GM19193 (cell line): Measurements from ENCODE around the gene TSPAN9.

Experiments
- POLR2A ChIP-seq: IDR thresholded peaks from 4 replicates; pipeline ENCODE4 v1.6.1; 2011; ENCODE audit not compliant: insufficient read depth, insufficient read length; ENCODE audit errors: extremely low read depth

TSPAN9 gene

GRCh38 chr12:3321881-3322280, 244.7 kb downstream of the TSPAN9 start:
- TF ChIP-seq POLR2A, result no peak

GRCh38 chr12:3323002-3323685, 246.0 kb downstream of the TSPAN9 start:
- TF ChIP-seq POLR2A, result no peak

- no peak for TF ChIP-seq POLR2A
Observed at GRCh38 chr12:3325736-3326135, 248.6 kb downstream of the TSPAN9 start.

DNA sequence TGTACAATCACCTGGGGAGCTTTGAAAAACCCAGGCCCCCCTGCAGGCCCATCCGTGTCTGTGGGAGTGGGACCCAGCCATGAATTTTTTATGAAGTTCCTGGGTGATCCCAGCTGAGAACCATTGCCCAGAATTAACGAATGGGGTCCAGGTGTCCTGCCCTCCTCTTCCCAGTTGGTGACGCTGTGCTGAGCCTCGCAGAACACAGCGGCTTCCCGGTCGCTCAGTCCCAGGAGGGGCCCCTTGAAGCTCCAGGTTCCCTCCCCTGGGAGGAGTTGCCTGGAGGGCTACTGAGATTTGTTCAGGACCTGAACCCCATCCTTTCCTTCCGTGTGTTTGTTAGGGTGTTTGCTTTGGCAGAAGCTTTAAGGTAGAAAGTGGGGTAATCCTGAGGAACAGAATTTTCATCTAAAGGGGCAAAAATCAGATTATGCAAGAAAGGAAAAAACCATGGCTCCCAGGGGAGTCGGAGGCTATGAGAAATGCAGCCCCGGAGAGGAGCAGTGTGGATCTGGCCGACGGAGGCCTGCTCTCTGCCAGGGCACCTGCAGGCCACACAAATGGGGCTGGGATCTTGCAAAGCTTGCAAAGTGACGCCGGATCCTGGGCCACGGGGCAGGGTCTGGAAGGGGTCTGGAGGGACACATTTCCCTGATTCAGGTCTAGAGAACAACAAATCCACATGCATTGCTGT, 249.1 kb downstream of the TSPAN9 start:
- TF ChIP-seq POLR2A, result no peak

- TF ChIP-seq POLR2A, result no peak
Observed at GRCh38 chr12:3326850-3327780, 249.9 kb downstream of the TSPAN9 start.

DNA sequence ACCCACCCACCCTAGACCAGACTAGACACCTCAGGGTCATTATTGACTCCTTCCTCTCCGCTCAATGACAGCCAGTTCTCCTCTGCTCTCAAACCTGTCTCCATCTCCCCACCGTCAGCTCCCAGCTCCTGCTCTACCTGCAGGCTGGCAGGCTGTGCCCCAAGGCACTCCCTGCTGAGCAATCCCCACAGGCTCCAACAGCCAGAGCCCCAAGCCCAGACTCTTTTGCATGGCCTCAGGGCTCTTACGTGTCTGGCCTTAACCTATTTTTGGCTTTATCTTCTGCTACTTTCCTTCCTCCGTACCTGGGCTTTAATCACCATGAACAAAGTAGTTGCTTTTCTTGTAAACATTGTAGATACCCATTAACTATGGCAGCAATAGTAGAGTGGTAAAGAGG, 250.9 kb downstream of the TSPAN9 start:
- no peak for TF ChIP-seq POLR2A

- TF ChIP-seq POLR2A, result no peak
Observed at GRCh38 chr12:3328571-3328970, 251.4 kb downstream of the TSPAN9 start.

GRCh38 chr12:3329361-3329760, 252.2 kb downstream of the TSPAN9 start:
- no peak for TF ChIP-seq POLR2A

DNA sequence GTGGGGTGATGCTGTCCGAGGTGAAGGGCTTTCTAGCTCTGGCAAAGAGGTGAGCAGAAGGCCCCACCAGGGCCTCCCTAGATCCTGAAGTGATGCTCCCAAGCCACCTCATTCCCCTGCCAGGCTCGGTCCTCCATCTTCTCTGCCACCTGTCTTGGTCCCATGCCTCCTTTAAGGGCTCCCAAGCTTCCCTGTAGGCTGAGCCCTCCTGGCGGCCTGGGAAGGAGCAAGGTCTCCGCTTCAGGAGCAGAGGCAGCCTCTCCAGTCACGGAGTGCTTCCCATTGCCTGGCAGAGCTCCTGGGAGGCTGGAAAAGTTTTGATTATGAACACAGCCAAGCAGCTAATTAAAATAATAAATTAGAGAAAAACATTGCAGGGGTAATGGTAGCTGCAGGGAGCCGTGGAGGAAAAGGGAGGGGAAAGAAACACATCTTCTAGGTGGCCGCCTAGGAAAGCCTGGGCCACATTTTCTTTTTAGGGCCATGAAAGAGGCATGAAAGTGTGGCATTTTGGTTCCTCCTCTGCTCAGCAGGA, 253.9 kb downstream of the TSPAN9 start:
- TF ChIP-seq POLR2A, result no peak

DNA sequence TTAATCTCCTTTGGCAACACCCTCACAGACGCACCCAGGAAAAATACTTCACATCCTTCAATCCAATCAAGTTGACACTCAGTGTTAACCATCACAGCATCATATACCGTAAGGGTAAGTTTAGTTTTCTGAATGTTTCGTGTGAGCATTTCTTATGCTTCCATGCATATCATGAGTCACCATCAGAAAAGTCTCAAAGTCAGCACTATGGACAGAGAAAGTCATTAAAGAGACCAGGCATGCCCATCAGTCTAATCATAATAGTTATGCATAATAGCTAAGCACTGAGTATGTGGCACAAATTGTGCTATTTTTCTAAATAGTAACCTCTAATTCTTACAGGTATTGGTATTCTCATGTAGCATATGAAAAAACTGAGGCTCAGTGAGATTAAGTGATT, 255.0 kb downstream of the TSPAN9 start:
- no peak for TF ChIP-seq POLR2A

DNA sequence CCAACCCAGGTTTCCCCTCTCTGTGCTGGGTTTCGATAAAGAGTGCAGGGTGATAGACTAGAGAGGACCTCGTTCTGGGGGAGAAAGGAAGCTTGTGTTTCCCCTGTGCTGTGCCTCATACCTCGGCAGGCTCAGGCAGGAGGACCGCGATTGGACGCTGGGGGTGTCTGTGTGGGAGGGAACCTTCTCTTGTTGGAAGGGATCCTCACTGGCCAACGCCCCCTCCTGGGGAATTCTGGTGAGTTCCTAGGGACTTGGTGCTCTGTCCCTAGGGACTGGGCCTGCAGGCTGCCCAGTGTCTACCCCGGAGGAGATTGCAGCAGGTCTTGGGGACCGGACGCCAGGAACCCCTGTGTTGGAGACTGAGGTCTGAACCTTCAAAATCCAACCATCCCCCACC, 256.4 kb downstream of the TSPAN9 start:
- no peak for TF ChIP-seq POLR2A

DNA sequence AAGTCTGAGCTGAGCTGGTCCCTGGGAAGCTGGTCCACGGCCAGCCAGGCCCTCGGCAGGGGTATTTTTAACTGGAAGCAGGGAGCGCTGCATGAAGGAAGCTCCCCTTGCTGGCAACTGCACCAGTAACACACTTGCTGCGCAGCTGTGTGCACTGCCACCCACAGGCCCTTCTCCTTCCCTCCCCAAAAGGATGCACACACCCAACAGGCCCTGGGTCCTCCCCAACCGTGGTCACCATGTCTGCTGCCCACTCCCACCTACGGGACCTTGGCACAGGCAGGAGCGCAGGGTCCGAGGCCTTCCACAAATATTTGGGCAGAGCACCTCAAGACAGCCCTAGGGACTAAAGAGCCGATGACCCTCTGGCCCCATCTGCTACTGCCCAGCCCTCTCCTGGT, 256.8 kb downstream of the TSPAN9 start:
- no peak for TF ChIP-seq POLR2A

DNA sequence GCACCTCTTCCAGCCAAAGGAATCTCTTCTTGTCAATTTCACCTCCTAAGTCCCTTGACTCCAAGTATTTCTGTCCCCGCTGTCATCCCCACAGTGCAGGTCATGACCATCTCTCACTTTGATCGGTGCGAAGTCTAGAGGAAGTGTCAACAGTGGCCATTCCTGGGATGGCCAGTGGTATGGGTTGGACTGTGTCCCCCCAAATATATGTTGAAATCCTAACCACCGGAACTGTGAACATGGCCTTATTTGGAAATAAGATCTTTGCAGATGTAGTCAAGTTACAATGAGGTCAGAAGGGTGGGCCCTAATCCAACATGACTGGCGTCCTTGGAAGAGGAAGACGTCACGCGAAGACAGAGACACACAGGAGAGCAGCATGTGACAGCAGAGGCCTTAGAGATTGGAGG, 257.9 kb downstream of the TSPAN9 start:
- no peak for TF ChIP-seq POLR2A
